ENCODE results near the gene PSMG2. TPM values are rescaled to one million over a fixed set of nuclear protein-coding genes. Genes with fewer than 3 reads are reported as not detected.
"Not testable (repeated sequence)": the region's sequence is repeated elsewhere in the genome, so short reads cannot be mapped to it uniquely, and the experiment has no call there.

PSMG2 gene
- total RNA-seq, 1 donor: 94.5 TPM

DNA sequence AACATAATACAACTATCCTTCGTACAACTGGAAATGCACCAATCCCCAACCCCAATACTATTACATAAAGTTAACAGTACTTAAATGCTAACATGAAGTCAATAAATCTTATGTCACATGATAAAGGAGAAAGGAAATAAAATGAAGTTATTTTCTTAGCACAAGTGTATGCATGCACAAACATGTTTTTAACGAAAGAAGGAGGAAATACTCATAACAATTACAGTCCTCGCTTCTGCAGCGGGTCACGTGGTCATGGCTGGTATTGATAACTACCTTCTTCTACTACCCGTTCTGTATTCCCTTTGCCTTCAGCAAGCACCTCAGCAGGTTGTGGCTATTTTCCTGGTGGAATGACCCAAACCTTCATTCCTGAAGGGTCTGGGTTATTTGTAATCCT is 51.7 kb downstream of the PSMG2 start:
- Histone ChIP-seq H3K36me3 (ENCODE audit: insufficient read depth, low read length) (no peaks in the 10 kb centered on the region), H3K27me3 (ENCODE audit: insufficient read depth, low read length) (no peaks in the 10 kb centered on the region), H2AFZ (ENCODE audit: low read length) (no peak overlapping the region), H3K4me3 (ENCODE audit: insufficient read depth, low read length) (no peak overlapping the region), H3K9me3 (ENCODE audit: low read depth, low read length) (no peaks in the 10 kb centered on the region), H3K79me2 (ENCODE audit: insufficient read depth, low read length) (no peaks in the 10 kb centered on the region), H3K27ac (ENCODE audit: low read depth, low read length) (no peak overlapping the region), H4K20me1 (ENCODE audit: insufficient read depth, low read length) (no peaks in the 10 kb centered on the region), H3K4me2 (ENCODE audit: insufficient read depth, low read length) (no peak overlapping the region), H3K4me1 (ENCODE audit: insufficient read depth, low read length) (peaks cover 11% of the 10 kb centered on the region)
- DNase-seq (ENCODE audit: insufficient read length, low spot score, missing footprints): no peak
- no peak for TF ChIP-seq CTCF (IDR thresholded peaks at IDR 0.05; ENCODE audit: extremely low read depth, low read depth, low read length)

DNA sequence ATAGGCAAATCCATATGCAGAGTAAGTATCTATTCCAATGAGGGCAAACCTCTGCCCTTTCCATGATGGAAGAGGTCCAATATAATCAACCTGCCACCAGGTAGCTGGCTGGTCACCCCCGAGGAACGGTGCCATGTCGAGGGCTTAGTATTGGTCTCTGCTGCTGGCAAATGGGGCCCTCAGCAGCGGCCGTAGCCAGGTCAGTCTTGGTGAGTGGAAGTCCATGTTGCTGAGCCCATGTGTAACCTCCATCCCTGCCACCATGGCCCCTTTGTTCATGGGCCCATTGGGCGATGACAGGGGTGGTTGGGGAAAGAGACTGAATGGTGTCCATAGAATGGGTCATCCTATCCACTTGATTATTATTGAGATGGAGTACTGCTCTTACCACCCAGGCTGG is 52.8 kb downstream of the PSMG2 start:
- H3K36me3 ChIP-seq (ENCODE audit: insufficient read depth, low read length); H3K9me3 ChIP-seq (ENCODE audit: low read depth, low read length); H3K27me3 ChIP-seq (ENCODE audit: insufficient read depth, low read length); H3K27ac ChIP-seq (ENCODE audit: low read depth, low read length); H3K4me1 ChIP-seq (ENCODE audit: insufficient read depth, low read length); DNase-seq (ENCODE audit: insufficient read length, low spot score, missing footprints); H3K79me2 ChIP-seq (ENCODE audit: insufficient read depth, low read length); H3K4me2 ChIP-seq (ENCODE audit: insufficient read depth, low read length); H2AFZ ChIP-seq (ENCODE audit: low read length); H4K20me1 ChIP-seq (ENCODE audit: insufficient read depth, low read length); H3K4me3 ChIP-seq (ENCODE audit: insufficient read depth, low read length): not testable (repeated sequence)

- H3K79me2 ChIP-seq (ENCODE audit: insufficient read depth, low read length); H4K20me1 ChIP-seq (ENCODE audit: insufficient read depth, low read length); H3K4me3 ChIP-seq (ENCODE audit: insufficient read depth, low read length); H3K9me3 ChIP-seq (ENCODE audit: low read depth, low read length); H2AFZ ChIP-seq (ENCODE audit: low read length); DNase-seq (ENCODE audit: insufficient read length, low spot score, missing footprints); H3K36me3 ChIP-seq (ENCODE audit: insufficient read depth, low read length); H3K27ac ChIP-seq (ENCODE audit: low read depth, low read length); H3K4me2 ChIP-seq (ENCODE audit: insufficient read depth, low read length); H3K27me3 ChIP-seq (ENCODE audit: insufficient read depth, low read length); H3K4me1 ChIP-seq (ENCODE audit: insufficient read depth, low read length): not testable (repeated sequence)
Measured at GRCh38 chr18:12756619-12757239, 53.9 kb downstream of the PSMG2 start.

GRCh38 chr18:12758566-12758965 is 55.7 kb downstream of the PSMG2 start:
- not testable (repeated sequence) for H3K27ac ChIP-seq (ENCODE audit: low read depth, low read length); H3K36me3 ChIP-seq (ENCODE audit: insufficient read depth, low read length); H3K27me3 ChIP-seq (ENCODE audit: insufficient read depth, low read length); H3K4me1 ChIP-seq (ENCODE audit: insufficient read depth, low read length); H2AFZ ChIP-seq (ENCODE audit: low read length); H3K9me3 ChIP-seq (ENCODE audit: low read depth, low read length); H3K79me2 ChIP-seq (ENCODE audit: insufficient read depth, low read length); H4K20me1 ChIP-seq (ENCODE audit: insufficient read depth, low read length); H3K4me3 ChIP-seq (ENCODE audit: insufficient read depth, low read length); H3K4me2 ChIP-seq (ENCODE audit: insufficient read depth, low read length); DNase-seq (ENCODE audit: insufficient read length, low spot score, missing footprints)

DNA sequence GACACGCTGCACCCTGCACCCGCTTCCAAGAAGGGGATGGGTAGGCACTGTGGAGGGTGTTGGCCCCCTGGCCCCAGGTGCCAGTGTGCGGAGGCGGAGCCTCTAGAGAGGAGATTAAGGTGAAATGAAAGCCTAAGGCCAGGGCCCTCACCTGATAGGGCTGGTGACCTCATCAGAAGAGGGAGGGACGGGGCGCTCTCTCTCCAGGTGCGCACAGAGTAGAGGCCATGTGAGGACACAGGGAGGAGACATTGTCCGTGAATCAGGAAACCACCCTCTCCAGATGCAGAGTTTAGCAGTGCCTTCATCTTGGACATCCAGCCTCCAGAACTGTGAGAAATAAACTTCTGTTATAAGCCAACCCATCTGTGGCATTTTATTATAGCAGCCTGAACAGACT is 62.3 kb downstream of the PSMG2 start:
- no peaks in the 10 kb centered on the region for H3K36me3 ChIP-seq (ENCODE audit: insufficient read depth, low read length)
- H3K79me2 ChIP-seq (ENCODE audit: insufficient read depth, low read length): no peaks in the 10 kb centered on the region
- no peaks in the 10 kb centered on the region for H4K20me1 ChIP-seq (ENCODE audit: insufficient read depth, low read length)
- H2AFZ ChIP-seq (ENCODE audit: low read length): no peak overlapping the region
- H3K4me2 ChIP-seq (ENCODE audit: insufficient read depth, low read length): no peak overlapping the region
- H3K27me3 ChIP-seq (ENCODE audit: insufficient read depth, low read length): no peaks in the 10 kb centered on the region
- peaks cover 12% of the 10 kb centered on the region for H3K4me1 ChIP-seq (ENCODE audit: insufficient read depth, low read length)
- DNase-seq (ENCODE audit: insufficient read length, low spot score, missing footprints): no peak
- no peaks in the 10 kb centered on the region for H3K9me3 ChIP-seq (ENCODE audit: low read depth, low read length)
- no peak overlapping the region for H3K4me3 ChIP-seq (ENCODE audit: insufficient read depth, low read length)
- no peak overlapping the region for H3K27ac ChIP-seq (ENCODE audit: low read depth, low read length)
- no peak for TF ChIP-seq CTCF (IDR thresholded peaks at IDR 0.05; ENCODE audit: extremely low read depth, low read depth, low read length)
